ENCODE data around the gene NPPA. TPM values are rescaled to one million over a fixed set of nuclear protein-coding genes. Genes with fewer than 3 reads are reported as not detected.

The NPPA gene
- total and polyA plus RNA-seq, 10 of the 15 experiments (the other 5 are each of a cell fraction or from before 2014, with no cell fraction given), result 0.31 to 0.39 TPM; not detected in 8

DNA sequence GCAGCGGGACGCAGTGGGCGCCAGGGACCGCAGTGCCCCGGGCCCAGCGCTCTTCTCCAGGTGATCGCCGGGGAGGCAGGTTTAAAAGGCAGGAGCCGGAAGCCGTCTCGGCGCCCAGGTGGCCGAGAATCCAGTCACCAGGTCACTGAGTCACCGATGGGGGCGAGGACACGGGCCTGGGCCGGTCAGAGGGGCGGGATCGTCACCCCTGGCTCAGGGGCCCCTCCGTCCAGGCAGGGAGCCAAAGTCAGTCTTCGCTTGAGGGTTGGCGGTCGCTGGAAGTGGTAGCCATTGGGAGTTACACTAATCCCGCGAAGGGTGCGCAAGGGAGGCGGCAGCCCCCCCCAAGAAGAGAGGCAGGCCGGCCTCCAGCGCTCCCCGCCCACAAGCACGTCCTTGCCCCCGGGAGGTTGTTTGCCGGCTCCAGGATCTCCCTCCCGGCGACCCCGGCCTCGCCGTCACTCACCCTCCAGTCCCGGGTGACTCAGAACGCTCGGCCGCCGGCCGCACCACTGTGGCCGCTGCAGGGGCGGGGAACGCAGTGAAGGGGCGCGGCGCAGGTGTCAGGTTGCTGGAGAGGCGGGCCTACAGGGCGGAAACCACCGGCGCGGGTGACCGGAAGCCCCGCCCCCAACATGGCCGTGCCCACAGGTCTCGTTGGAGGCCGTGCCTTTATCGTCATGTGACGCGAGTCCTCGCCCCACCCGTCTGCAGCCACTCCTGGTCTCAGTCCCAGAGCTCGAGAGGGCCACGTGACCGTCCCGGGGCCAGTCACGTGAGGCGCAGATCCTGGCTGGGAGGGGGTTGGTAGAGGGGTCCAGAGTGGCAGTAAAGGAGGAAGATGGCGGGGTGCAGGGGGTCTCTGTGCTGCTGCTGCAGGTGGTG lies 41.9 kb downstream of the NPPA start, which contains the start of the genes CLCN6 and MTHFR (continued):
- TF ChIP-seq CBFB (IDR thresholded peaks at IDR 0.05; ENCODE audit: low read depth), result peak; percentile 78
- TF ChIP-seq YY1 (IDR thresholded peaks at IDR 0.05; ENCODE audit: low read depth, low read length), result peak; percentile 95
- TF ChIP-seq HCFC1 (IDR thresholded peaks at IDR 0.05; ENCODE audit: low read length), result peak; percentile 43; the same call in 1 of the 2 replicates

DNA sequence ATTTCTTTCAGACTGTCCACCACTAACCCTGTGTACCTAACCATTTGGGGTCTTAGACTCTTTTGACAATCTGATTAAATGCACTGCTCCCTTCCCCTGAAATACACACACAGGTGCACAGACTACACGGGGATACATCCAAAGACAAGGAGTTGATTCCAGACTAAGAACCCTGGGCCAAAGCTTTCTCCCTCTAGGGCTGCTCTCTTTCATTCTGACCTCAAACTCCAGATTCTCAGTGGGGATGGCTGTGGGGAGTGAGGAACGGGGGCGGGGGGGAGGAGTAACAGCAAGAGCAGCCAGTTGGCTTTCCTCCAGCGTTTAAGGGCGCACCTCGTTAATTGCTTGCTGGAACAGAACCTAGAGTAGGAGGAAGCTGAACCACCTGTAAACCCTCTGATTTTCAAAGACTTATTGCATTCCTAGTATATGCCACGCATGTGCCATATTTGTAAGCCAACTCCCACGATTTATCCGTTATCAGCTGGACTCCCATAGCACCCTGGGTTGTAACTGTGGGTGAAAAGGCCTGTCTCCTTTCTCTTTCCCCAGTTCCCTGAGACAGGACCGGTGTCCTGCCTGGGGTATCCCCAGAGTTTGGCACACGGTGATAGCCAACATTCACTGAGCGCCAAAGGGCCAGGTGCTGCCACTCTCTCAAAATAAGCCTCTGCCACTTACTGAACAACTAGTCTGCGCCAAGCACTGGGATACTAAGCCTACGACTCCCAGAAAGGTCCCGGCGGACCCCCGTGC lies 42.7 kb downstream of the NPPA start:
- in situ Hi-C loops (cut with MboI), result no loop called here
- no peak for FAIRE-seq
- peak overlapping the region; percentile 82 for H2AFZ ChIP-seq (ENCODE audit: control insufficient read depth, low read depth, low read length)

More for the DNA sequence above, 42.7 kb downstream of the NPPA start:
- no peak; the same call in 2 of the 3 replicates for ATAC-seq
- ChIA-PET SMC1A (ENCODE audit: uncharacterized antibody, unreplicated experiment) (no interaction called here), RAD21 (ENCODE audit: unreplicated experiment) (no interaction called here), CTCF (no interaction called here), POLR2A (interaction anchor here (0.5 to 0.9 kb wide), 2 partner anchors 10 to 105 kb away, joined by 3 to 4 read pairs; no protein-coding TSS in a partner anchor)
- Histone ChIP-seq H3K79me2 (ENCODE audit: control insufficient read depth, insufficient read depth, low read length) (peaks cover 41% of the 10 kb centered on the region), H3K36me3 (ENCODE audit: control insufficient read depth in 2 of 2, insufficient read depth in 2 of 2, low read length in 1 of 2) (peaks cover 0 to 8% of the 10 kb centered on the region in 2 experiments; a peak in 3 of 4 replicates), H3K9me3 (replicated peaks; ENCODE audit: control insufficient read depth, insufficient read depth, low read length) (no peaks in the 10 kb centered on the region), H3K4me1 (ENCODE audit: control insufficient read depth, insufficient read depth, low read length) (peaks cover 11% of the 10 kb centered on the region), H3K27ac (ENCODE audit: control insufficient read depth, insufficient read depth) (peak overlapping the region; percentile 88), H3K27me3 (replicated peaks in 1 of 2; ENCODE audit: control insufficient read depth in 2 of 2, insufficient read depth in 2 of 2, low read length in 1 of 2) (no peaks in the 10 kb centered on the region), H3K4me2 (ENCODE audit: control insufficient read depth, insufficient read depth) (peak overlapping the region; percentile 100), H3K9ac (ENCODE audit: control insufficient read depth, insufficient read depth, low read length) (peak overlapping the region; percentile 91), H3K4me3 (peak overlapping the region; percentile 97), H4K20me1 (ENCODE audit: control insufficient read depth, insufficient read depth) (no peaks in the 10 kb centered on the region)
- 6% methylated on average over 16 of the region's 17 CpGs for WGBS (ENCODE audit: insufficient coverage, insufficient replicate concordance, low lambda C conversion rate, missing lambda C conversion rate)
- no TSS peak for BruUV-seq (replicated peaks)
- no peak for DNase-seq (ENCODE audit: low read depth, low spot score)
- intact Hi-C loops (cut with micrococcal nuclease; ENCODE audit: unreplicated experiment), result no loop called here
- TF ChIP-seq PML (IDR thresholded peaks at IDR 0.05; ENCODE audit: low read length) (0 out of 2 replicates have a peak, but pooled peaks have one; percentile 8), MLLT1 (IDR thresholded peaks at IDR 0.05) (no peak), SMC3 (IDR thresholded peaks at IDR 0.05; ENCODE audit: borderline replicate concordance, low read length) (no peak), EGR1 (IDR thresholded peaks at IDR 0.05; ENCODE audit: borderline replicate concordance in 1 of 2, low read depth in 2 of 2, low read length in 2 of 2) (peak in 1 of 2 experiments; percentile 62; a peak in 2 of 3 replicates), CTCF (IDR thresholded peaks at IDR 0.05 in 2 of 3, conservative IDR thresholded peaks at IDR 0.05 in 1 of 3; ENCODE audit: control insufficient read depth in 2 of 3, extremely low read depth in 1 of 3, insufficient read depth in 1 of 3, low read depth in 3 of 3, low read length in 3 of 3) (no peak), FOS (IDR thresholded peaks at IDR 0.05; ENCODE audit: borderline replicate concordance, extremely low read depth, insufficient read length) (no peak), SUPT20H (IDR thresholded peaks at IDR 0.05; ENCODE audit: borderline replicate concordance, control insufficient read depth, low read depth, low read length) (no peak), SPI1 (IDR thresholded peaks at IDR 0.05; ENCODE audit: borderline replicate concordance, insufficient read depth, low read depth, low read length) (no peak), HCFC1 (IDR thresholded peaks at IDR 0.05; ENCODE audit: low read length) (no peak)

All from GM12878 (cell line).